Spleen (tissue), 13 donors: ENCODE results near the gene EFEMP2. TPM values are rescaled to one million over a fixed set of nuclear protein-coding genes. Genes with fewer than 3 reads are reported as not detected.
A peak's percentile ranks its signal among the peaks of the same experiment; 100 is the strongest.

Experiments
- DNase-seq: peaks from one replicate; pipeline ENCODE4 v3.0.0-alpha.2; 2020
- H3K27ac ChIP-seq, 8 donors: fragments of 200-600 bp; sonication (generic) in 7 of 8; 1 replicate in 4 of 8; 2 replicates in 4 of 8; pipeline versions ENCODE4 v1.5.0 to v1.8.0; 2016 to 2021; ENCODE audit warnings: inconsistent platforms in 4 of 8, mild to moderate bottlenecking in 4 of 8, moderate library complexity in 1 of 8
- H3K27me3 ChIP-seq, 7 donors: fragments of 200-600 bp; sonication (generic) in 6 of 7; replicated peaks in 1 of 7; 1 replicate in 4 of 7; 2 replicates in 3 of 7; pipeline versions ENCODE4 v1.5.0 to v1.8.0; 2016 to 2021; ENCODE audit warnings: inconsistent platforms in 3 of 7, mild to moderate bottlenecking in 1 of 7
- H3K36me3 ChIP-seq, 6 donors: fragments of 200-600 bp; sonication (generic) in 5 of 6; 1 replicate in 4 of 6; 2 replicates in 2 of 6; pipeline versions ENCODE4 v1.5.0 to v1.8.0; 2016 to 2021; ENCODE audit warnings: inconsistent platforms in 2 of 6
- H3K4me1 ChIP-seq, 6 donors: fragments of 200-600 bp; sonication (generic) in 5 of 6; 1 replicate in 3 of 6; 2 replicates in 3 of 6; pipeline versions ENCODE4 v1.5.0 to v1.8.0; 2016 to 2021; ENCODE audit warnings: inconsistent platforms in 3 of 6
- H3K4me3 ChIP-seq, 8 donors: fragments of 200-600 bp; sonication (generic) in 7 of 8; 1 replicate in 4 of 8; 2 replicates in 4 of 8; pipeline versions ENCODE4 v1.5.0 to v1.8.0; 2016 to 2021; ENCODE audit warnings: inconsistent platforms in 4 of 8, mild to moderate bottlenecking in 4 of 8, moderate library complexity in 2 of 8
- H3K9me3 ChIP-seq, 8 donors: fragments of 200-600 bp; sonication (generic) in 7 of 8; 1 replicate in 4 of 8; 2 replicates in 4 of 8; pipeline versions ENCODE4 v1.5.0 to v1.8.0; 2016 to 2021; ENCODE audit warnings: inconsistent platforms in 4 of 8
- POLR2A ChIP-seq, 3 donors: fragments of 450-650 bp; IDR thresholded peaks; one replicate each; pipeline ENCODE4 v1.5.1; 2017; ENCODE audit warnings: antibody characterized with exemption in 3 of 3, mild to moderate bottlenecking in 1 of 3
- POLR2AphosphoS5 ChIP-seq, 3 donors: sonication (generic); formaldehyde crosslinking; IDR thresholded peaks; one replicate each; pipeline ENCODE4 v1.5.1; 2017; ENCODE audit warnings: antibody characterized with exemption in 3 of 3
- WGBS, 5 donors: extraction: QIAGEN DNeasy Blood & Tissue Kit in 3 of 5; methylation state at CpG; one replicate each; pipeline versions ENCODE4 v1.1.5 to v1.1.7; 2013 to 2018; 5-methylcytosine and 5-hydroxymethylcytosine counted together
- intact Hi-C: fragments of 100-400 bp; cut with DNase I; formaldehyde crosslinking; loops from one replicate; pipeline ENCODE4 v1.15.0; 2023; ENCODE audit warnings: low total_unique reads
- long read RNA-seq, 2 donors: transcript quantifications; one replicate each; lab custom pipeline, GENCODE V29; 2026
- polyA plus RNA-seq, 3 donors: library from polyadenylated mRNA; stranded (reverse); fragments of 200-250 nt; gene quantifications; one replicate each; pipeline ENCODE4 v1.2.1, GENCODE V29; 2013
- total RNA-seq, 7 donors: library from RNA; depleted of rRNA in 3 of 7; stranded (reverse); fragments of >200 nt in 3 of 7; fragmentation: NEBNext Ultra II Directional in 4 of 7; extraction: Animal tissue kit (Norgen Biotek cat#: 25700) in 4 of 7; gene quantifications; one replicate each; pipeline versions ENCODE4 v1.1.0 to v1.2.1, GENCODE V29; 2016 to 2021
- TF ChIP-seq, protein P1 (sequence below), 11 experiments: fragments of 200-600 bp in 7 of 11; fragments of 450-650 bp in 4 of 11; sonication (generic) in 4 of 11; IDR thresholded peaks in 8 of 11; conservative IDR thresholded peaks in 3 of 11; 1 replicate in 7 of 11; 2 replicates in 4 of 11; pipeline versions ENCODE4 v1.4.0 to v1.8.0; 2016 to 2021; ENCODE audit warnings: antibody characterized with exemption in 11 of 11, inconsistent platforms in 4 of 11, mild to moderate bottlenecking in 1 of 11
- donor health status: healthy with polysubstance abuse.
- donor health status: DM: no; HTN: no; CAD: no; lungs with moderate emphysema.
- donor health status: DM: no; HTN: no; CAD: no.
- donor health status: Bipolar disorder and iron deficiency.
- donor health status: healthy.
- donor health status: DM: no; HTN: no; CAD: no.
- donor health status: DM: yes; HTN: yes; CAD: no.

EFEMP2 gene
- total RNA-seq (10 to 100 TPM; 21.0 to 53.5 (median 38.4) TPM), polyA plus RNA-seq (10 to 100 TPM; 22.5 to 39.1 (median 31.4) TPM)
- long read RNA-seq, donor 1, transcript EFEMP2-201 (11 exons, 2,034 nt), result major isoform, 27 of 64 reads
- long read RNA-seq, donor 1, partial matches to known transcripts, result 32 of 64 reads
- long read RNA-seq, donor 1, other reads (novel, unspliced or antisense), result 0 of 64 reads
- long read RNA-seq, donor 2, transcript EFEMP2-201 (11 exons, 2,034 nt), result major isoform, 23 of 49 reads
- long read RNA-seq, donor 2, partial matches to known transcripts, result 21 of 49 reads
- long read RNA-seq, donor 2, other reads (novel, unspliced or antisense), result 0 of 49 reads

DNA sequence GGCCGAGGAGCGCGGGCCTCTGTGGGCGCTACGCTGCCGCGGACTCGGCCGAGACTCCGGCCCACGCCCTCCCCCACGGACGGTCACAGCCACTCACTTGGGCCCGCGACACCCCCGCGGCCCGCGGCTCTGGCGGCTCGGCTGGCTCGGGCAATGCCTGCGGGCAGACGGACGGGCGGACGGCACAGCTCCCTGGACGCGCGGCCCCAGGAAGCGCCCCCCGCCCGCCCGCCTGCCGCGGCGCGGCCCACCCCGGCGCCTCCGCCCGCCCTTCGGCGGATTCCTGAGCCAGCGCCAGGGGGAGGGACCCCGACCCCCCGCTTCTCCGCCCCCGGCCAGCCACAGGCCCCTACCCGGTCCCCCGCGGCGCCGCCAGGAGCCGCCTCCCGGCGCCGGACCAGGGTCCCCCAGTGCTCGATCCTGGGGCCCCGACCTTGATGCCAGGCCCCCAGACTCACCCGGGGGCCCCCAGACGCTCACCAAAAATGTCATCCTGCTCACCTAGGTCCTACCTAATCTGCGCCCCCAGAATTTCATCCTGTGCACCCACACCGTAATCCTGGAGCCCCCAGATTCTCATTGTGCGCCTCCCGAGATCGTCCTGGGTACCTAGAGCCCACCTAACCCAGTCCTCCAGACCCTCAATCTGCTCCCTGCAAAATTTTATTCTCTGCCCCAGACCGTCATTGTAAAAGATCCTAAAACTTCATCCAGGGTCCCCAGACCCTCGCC, at the start of gene EFEMP2:
Gene EFEMP2, minus strand, starts transcription at position 215 of the 732 bp plus-strand sequence. CDS start 446 bp downstream, outside the sequence.
- intact Hi-C loops, result no loop called here
- Histone ChIP-seq H3K9me3 (no peaks in the 10 kb centered on the region), H3K27ac (peak within 1 kb of the TSS; percentile 63 to 91 (median 83)), H3K36me3 (peaks cover 0 to 8% (median 0%) of the 10 kb centered on the region in 6 donors), H3K27me3 (peaks cover 0 to 11% (median 0%) of the 10 kb centered on the region in 7 donors), H3K4me1 (peaks cover 16 to 65% (median 45%) of the 10 kb centered on the region in 6 donors), H3K4me3 (peak within 1 kb of the TSS; percentile 30 to 77 (median 47))
- WGBS, 5 donors, result 0 to 5% (median 1%) methylated on average over 9 to 69 of the region's 69 CpGs
- peak; percentile 86 for DNase-seq
- TF ChIP-seq POLR2A (IDR thresholded peaks at IDR 0.05), result no peak
- TF ChIP-seq POLR2AphosphoS5 (IDR thresholded peaks at IDR 0.05), result peak in 1 of 3 donors; percentile 29
- TF ChIP-seq, protein P1, sequence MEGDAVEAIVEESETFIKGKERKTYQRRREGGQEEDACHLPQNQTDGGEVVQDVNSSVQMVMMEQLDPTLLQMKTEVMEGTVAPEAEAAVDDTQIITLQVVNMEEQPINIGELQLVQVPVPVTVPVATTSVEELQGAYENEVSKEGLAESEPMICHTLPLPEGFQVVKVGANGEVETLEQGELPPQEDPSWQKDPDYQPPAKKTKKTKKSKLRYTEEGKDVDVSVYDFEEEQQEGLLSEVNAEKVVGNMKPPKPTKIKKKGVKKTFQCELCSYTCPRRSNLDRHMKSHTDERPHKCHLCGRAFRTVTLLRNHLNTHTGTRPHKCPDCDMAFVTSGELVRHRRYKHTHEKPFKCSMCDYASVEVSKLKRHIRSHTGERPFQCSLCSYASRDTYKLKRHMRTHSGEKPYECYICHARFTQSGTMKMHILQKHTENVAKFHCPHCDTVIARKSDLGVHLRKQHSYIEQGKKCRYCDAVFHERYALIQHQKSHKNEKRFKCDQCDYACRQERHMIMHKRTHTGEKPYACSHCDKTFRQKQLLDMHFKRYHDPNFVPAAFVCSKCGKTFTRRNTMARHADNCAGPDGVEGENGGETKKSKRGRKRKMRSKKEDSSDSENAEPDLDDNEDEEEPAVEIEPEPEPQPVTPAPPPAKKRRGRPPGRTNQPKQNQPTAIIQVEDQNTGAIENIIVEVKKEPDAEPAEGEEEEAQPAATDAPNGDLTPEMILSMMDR (IDR thresholded peaks at IDR 0.05 in 8 of 11, conservative IDR thresholded peaks at IDR 0.05 in 3 of 11), result no peak

DNA sequence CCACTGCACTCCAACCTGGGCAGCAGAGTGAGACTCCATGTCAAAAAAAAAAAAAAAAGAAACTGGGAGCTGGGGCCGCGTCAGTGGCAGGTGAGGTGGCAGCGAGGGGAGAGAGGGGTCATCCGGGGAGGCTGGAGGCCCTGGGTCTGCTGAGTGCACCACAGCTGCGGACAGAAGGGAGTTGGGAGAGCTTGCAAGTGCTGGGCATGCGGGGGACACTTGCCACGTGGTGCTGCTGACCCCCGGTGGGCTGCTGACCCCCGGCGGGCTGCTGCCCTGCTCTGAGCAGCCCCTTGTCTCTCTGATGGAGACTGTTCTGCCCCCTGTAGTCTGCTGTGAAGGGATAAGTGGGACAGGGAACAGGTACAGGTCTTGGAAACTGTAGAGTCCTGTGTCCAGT, 49.3 kb upstream of the EFEMP2 start:
- TF ChIP-seq, protein P1 (IDR thresholded peaks at IDR 0.05 in 8 of 11, conservative IDR thresholded peaks at IDR 0.05 in 3 of 11), result no peak
- TF ChIP-seq POLR2A (IDR thresholded peaks at IDR 0.05) (no peak), POLR2AphosphoS5 (IDR thresholded peaks at IDR 0.05) (peak in 1 of 3 donors; percentile 44)
- DNase-seq, result no peak
- intact Hi-C loops, result no loop called here

DNA sequence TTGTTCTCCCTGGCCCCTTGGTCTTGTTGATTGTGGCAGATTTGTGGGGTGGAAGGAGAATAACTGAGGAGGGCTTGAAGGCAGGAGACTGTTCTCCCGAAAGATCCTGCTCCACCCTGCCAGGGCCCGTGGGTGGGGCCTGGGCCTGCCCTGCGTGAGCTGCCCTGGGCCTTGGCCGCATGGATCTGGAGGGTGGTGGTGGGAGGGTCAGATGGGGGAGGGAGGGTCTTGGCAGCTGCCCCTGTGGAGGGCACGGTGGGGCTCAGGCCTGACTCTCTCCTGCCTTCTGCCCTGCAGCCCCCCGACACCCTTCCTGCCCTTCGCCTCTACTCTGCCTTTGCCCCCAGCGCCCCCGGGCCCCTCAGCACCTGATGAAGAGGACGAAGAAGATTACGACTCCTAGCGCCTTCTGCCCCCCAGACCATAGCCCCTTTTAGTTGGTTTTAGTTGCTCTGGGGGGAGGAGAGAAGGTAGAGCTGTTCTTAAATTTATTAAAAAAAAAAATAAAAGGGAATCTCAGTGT, 48.5 kb upstream of the EFEMP2 start:
- Histone ChIP-seq H3K27me3 (no peaks in the 10 kb centered on the region), H3K9me3 (no peaks in the 10 kb centered on the region), H3K36me3 (peaks cover 0 to 66% (median 19%) of the 10 kb centered on the region in 6 donors), H3K4me1 (peaks cover 32 to 63% (median 39%) of the 10 kb centered on the region in 6 donors), H3K4me3 (peak overlapping the region in 3 of 8 donors; percentile 96 to 100 (median 96)), H3K27ac (peak overlapping the region in 1 of 8 donors; percentile 98)
- 89 to 92% (median 89%) methylated on average over 11 to 12 of the region's 12 CpGs for WGBS, 5 donors
- intact Hi-C loops, result no loop called here
- no peak for DNase-seq
- TF ChIP-seq POLR2A (IDR thresholded peaks at IDR 0.05) (no peak), POLR2AphosphoS5 (IDR thresholded peaks at IDR 0.05) (no peak)
- TF ChIP-seq, protein P1 (IDR thresholded peaks at IDR 0.05 in 8 of 11, conservative IDR thresholded peaks at IDR 0.05 in 3 of 11), result no peak

More for the DNA sequence above, 49.3 kb upstream of the EFEMP2 start:
- no peaks in the 10 kb centered on the region for H3K27me3 ChIP-seq
- H3K9me3 ChIP-seq, result no peaks in the 10 kb centered on the region
- H3K4me3 ChIP-seq, result no peak overlapping the region
- peak overlapping the region in 1 of 8 donors; percentile 12 for H3K27ac ChIP-seq
- WGBS, 5 donors, result 94 to 98% (median 96%) methylated on average over 7 to 10 of the region's 10 CpGs
- H3K4me1 ChIP-seq, result peaks cover 25 to 59% (median 31%) of the 10 kb centered on the region in 6 donors
- peaks cover 0 to 62% (median 19%) of the 10 kb centered on the region in 6 donors for H3K36me3 ChIP-seq
